Gastrocnemius medialis (tissue), 4 donors: ENCODE data around the gene PRG3.

Experiments used
- POLR2A ChIP-seq, 2 donors: fragments of 450-650 bp; IDR thresholded peaks; one replicate each; pipeline ENCODE4 v1.6.1; 2017; ENCODE audit warnings: antibody characterized with exemption in 2 of 2, mild to moderate bottlenecking in 2 of 2, moderate library complexity in 2 of 2
- TF ChIP-seq, protein P1 (sequence below), 5 experiments: fragments of 450-650 bp in 3 of 5; fragments of 200-600 bp in 2 of 5; sonication (generic) in 2 of 5; IDR thresholded peaks in 4 of 5; conservative IDR thresholded peaks in 1 of 5; 1 replicate in 4 of 5; 2 replicates in 1 of 5; pipeline ENCODE4 v1.5.1; 2016 to 2019; ENCODE audit warnings: antibody characterized with exemption in 5 of 5, mild to moderate bottlenecking in 3 of 5, moderate library complexity in 3 of 5

DNA sequence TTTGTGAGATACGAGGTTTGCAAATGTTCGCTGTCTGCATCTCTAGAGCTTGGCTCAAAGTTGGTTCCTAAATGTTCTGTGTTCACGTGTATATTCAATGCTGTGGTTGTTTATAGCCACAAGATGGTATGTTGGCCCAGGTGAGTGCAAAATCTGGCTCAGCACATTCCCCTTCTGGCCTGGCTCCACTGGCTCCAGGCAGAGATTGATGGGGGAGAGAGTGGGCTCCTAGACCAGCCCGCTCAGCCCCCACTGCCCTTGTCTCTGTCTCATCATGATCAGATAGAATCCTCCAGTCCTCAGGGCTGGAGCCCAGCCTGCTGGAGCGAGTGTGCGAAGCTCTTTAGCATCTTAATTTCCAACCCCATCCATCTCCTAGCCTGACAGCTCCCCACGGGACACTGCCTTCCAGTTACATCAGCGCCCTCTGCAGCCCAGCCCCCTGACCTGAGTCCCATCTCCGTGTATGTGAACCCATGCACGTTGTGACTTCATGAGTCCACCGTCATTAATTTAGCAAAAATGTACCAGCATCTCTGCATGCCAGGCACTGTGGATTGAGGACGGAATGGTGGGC lies 40.8 kb downstream of the PRG3 start:
- TF ChIP-seq, protein P1, sequence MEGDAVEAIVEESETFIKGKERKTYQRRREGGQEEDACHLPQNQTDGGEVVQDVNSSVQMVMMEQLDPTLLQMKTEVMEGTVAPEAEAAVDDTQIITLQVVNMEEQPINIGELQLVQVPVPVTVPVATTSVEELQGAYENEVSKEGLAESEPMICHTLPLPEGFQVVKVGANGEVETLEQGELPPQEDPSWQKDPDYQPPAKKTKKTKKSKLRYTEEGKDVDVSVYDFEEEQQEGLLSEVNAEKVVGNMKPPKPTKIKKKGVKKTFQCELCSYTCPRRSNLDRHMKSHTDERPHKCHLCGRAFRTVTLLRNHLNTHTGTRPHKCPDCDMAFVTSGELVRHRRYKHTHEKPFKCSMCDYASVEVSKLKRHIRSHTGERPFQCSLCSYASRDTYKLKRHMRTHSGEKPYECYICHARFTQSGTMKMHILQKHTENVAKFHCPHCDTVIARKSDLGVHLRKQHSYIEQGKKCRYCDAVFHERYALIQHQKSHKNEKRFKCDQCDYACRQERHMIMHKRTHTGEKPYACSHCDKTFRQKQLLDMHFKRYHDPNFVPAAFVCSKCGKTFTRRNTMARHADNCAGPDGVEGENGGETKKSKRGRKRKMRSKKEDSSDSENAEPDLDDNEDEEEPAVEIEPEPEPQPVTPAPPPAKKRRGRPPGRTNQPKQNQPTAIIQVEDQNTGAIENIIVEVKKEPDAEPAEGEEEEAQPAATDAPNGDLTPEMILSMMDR (IDR thresholded peaks at IDR 0.05 in 4 of 5, conservative IDR thresholded peaks at IDR 0.05 in 1 of 5): no peak
- no peak for TF ChIP-seq POLR2A (IDR thresholded peaks at IDR 0.05)
